ENCODE data around the gene CPTP.

- no peak for TF ChIP-seq CTCF (IDR thresholded peaks at IDR 0.05)
- no peak for TF ChIP-seq POLR2AphosphoS5 (IDR thresholded peaks at IDR 0.05)
Measured at GRCh38 chr1:1294250-1294890, 30.2 kb upstream of the CPTP start.

Measured in prostate gland (tissue), 2 donors.